Eye (tissue), 1 donor: ENCODE data around the gene PCMT1.
"Not testable (repeated sequence)": the region's sequence is repeated elsewhere in the genome, so short reads cannot be mapped to it uniquely, and the experiment has no call there.

ENCODE experiments used
- DNase-seq: peaks from one replicate; pipeline ENCODE4 v3.0.0-alpha.2; 2015

The PCMT1 gene

DNA sequence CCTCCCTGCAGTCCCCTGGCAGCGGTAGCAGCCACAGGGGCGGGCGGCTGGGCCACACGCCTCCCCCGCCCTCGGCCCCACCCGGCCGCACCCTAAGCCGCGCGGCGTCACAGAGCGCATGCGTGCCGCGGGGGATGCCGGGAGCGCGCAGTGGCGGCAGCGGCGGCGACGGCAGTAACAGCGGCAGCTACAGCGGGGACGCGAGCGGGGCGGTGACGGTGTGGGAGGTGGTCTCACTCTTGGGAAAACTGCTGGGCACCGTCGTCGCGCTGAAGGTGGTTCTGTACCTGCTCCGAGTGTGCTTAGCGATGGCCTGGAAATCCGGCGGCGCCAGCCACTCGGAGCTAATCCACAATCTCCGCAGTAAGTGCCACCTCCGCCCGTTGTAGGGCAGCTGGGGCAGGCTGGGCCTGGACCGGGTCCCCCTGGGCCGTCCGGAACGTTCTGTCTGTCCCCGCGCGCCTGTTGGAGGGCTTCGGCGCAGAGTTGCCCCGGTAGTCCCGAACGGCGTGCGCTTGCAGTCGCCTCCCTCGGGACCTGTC lies at the start of gene PCMT1:
PCMT1 (plus strand) TSS at position 148 of the 542 bp plus-strand sequence; CDS start at position 309, 161 bp downstream.
- DNase-seq = peak; percentile 97

DNA sequence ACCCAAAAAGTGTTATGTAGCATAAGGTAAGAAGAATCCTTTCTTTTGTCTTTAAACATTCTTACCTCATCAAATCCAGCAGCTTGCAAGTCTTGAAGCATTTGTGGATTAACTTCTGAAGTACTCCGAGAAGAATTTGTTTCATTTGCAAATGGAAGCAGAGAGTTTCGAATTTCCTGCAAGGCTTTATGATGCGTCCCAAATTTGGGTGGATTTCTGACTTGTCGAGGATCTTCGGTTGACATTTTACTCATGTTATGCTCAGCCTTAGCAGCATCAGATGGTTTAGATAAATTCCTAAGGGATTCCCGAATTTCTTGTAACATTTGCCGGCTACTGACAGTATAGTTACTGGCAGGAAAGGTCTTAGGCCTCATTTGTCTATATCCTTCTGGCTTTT lies 47.8 kb upstream of the PCMT1 start:
- DNase-seq = no peak

DNA sequence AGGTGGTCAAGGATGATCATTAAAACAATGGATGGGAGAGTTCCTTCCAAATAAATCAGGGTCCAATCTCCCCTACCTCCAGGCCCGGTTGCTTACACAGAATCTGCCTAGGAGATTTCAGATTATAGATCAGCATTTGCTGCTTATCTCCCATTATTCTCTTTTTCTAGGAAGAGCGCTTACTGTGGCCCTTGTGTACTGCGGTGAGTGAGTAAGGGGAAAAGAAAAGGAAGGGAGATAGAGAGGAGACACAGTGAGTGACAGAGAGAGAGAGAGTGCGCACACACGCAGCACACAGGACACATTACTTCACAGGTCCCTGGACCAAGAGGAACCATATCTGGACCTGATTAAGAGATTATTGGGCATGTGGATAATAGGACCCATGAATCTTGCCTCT lies 37.8 kb upstream of the PCMT1 start:
- DNase-seq = no peak

DNA sequence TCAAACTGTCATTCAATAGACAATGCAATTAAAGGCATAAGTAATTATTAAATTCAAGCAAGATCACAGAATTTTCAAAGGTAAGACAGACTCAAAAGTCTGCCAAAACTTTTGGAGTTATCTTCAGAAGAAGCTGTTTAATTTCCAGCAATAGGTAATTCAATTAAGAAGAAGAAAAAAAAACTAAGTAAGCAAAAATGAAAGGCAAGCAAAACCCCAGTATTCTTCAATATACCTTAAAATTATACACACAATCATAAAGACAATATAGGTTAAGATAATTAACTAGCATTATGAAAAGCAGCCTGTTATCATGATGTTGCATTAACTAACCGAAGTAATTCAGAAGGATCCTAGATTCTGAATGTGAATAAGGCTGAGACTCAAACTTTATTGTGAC lies 35.1 kb upstream of the PCMT1 start:
- DNase-seq = no peak

DNA sequence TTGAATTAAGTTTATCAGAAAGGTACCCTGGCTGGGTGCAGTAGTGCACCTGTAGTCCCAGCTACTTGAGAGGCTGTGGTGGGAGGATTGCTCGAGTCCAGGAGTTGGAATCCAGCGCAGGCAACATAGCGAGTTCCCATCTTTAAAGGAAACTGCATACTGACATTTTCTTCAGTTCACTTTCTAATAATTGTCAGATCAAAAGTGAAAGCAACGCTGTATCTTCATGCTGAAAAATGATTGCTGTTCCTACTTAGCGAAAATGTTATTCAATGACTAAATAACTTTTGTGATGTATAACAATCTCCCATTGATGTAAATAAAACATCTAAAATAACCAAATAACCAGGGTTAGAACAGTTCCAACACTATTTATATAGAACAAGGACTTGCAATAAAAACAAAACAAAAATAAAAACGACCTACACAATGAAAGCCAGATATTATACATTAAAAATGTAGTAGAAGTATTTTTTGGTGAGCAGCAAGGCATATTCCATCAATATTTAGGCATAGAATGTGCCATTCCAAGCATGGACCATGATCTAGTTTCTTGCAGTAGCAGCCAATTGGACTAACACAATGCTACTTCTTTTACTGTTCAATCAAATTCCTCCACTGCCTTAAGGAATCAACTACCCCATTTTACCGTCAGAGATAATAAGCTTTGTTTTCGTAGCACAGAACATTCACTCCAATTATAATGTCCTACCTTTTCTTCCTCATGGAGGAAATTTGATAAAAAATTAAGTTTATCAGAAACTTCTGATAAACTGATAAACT lies 33.2 kb upstream of the PCMT1 start:
- no peak for DNase-seq

DNA sequence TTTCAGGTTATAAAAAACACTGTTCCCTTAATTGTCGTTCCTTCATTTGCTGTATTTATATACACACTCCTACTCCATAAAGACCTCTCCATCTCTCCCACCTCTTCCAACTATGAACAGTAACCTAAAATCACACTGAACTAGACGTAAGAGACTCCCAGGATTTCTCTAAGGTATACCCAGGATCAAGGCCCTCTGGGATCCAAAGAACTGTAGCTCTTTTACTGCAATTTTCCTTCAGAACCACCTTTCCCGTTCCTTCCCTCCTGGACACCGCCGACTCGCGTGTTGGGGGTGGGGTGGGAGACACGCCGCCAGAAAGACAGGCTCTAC lies 32.3 kb upstream of the PCMT1 start:
- no peak for DNase-seq

DNA sequence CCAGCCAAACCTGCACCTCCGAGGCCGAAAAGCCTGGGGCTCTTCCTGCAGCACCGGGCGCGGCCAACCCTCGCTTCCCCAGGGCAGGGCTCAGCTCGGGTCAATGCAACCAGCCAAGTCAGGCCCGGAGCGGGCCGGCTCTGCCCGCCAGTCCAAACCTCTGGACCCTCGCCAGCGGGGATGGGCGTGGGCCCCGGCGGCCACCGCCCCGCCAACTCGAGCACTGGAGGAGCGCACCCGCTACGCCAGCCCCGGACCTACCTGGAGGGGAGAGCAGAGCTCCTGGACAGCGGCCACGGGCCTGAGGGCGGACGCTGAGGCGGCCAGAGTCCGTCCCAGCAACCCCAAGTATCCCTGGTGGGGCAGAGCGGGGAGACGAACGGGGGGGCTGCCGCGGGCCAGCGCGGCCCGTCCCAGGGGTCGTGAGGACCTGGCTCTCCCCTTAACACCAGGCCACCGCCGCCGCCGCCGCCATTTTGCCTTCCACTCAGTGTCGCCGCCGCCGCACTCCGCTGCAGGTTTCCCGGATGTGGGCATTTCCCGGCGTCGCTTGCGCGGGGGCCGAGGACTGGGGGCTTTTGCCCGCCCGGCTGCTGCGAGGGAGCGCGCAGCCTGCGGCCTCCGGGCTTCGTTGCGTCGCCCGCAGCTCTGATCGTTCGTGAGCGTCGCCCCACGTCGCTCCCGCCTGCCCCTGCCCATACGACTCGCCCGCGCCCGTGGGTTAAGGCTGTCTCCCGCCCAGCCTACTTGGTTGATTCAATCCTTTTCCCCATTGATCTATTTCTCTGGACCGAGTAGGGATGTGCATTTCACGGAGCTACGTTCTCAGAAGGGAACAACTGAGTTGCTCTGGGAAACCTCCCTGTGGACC lies 31.7 kb upstream of the PCMT1 start, which contains the start of gene LATS1:
LATS1 (minus strand) TSS at position 514 of the 871 bp plus-strand sequence. CDS start 15,975 bp downstream, outside the sequence.
- DNase-seq = peak; percentile 95

DNA sequence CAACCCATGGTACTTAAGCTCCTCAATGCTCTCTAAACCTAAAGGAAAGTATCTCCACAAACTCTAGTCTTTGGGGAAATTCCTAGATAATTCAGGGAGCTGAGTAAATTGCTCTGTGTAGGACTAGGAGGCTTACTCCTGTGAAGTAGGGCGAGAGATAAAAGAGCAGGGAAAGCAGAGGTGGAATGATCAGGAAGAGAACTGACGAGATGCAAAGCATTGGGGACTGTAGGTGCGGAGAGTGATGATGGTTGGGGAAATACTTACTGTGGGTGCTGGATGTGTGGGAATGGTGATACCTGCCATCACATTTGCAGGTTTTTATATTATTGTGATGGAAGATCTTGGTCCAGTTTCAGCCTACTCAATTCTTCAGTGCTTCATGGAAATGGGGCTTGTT lies 30.0 kb upstream of the PCMT1 start:
- DNase-seq = no peak

DNA sequence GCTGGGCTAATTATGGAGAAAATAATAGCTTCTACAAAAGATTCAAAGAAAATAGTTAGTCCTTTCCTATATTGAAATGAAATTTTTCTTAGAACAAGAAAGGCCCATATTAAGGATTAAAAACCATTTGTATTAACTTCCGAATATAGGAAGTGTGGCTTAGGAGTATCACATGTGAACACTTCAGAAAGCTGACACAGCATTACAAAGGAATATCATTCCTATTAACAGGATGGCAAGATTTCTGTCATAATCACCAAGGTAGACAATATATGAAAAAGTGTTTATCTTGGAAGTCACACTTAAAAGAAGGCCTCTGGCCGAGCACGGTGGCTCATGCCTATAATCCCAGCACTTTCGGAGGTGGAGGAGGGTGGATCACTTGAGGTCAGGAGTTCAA lies 26.3 kb upstream of the PCMT1 start:
- DNase-seq = no peak

DNA sequence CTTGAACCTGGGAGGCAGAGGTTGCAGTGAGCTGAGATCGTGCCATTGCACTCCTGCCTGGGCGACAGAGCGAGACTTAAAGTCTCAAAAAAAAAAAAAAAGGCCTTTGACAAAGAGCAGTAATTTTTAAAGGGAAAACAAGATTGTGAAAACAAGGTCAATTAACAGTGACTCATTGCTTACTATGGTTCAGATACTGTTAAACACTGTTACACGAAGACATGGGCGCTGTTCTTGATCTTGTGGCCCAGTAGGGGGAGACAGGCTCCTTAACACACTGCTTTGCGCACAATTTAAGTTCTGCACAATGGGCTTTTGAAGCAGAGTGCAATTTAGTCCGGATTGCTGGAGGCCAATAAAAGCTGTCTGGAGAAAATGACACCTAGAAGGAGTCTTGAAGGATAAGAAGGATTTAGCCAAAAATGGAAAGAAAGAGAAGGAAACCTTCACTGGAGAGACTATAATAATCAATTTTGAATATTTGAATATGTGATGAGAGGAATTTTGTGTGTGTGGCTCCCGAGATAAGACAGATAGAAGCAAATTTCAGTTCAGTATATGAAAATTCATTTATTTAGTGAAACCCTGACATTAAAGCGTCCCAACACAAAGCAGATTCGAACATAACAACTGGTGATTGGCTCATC lies 25.6 kb upstream of the PCMT1 start:
- DNase-seq = peak; percentile 50

DNA sequence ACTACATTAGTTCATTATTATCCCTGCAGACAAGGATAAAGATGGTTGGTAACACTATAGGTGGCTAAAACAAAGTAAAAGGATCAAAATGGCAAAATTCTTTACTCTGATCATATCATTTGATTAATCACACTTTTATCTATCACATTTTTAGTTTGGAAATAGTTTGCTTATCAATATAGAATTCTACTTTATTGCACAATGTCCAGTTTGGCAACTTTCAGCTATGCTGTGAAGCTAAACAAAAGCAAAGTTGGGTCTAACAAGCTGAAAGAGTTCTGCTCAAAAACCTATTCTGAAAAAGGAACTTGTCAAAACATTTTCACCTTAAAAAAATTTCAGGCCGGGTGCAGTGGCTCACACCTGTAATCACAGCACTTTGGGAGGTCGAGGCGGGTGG lies 23.8 kb upstream of the PCMT1 start:
- DNase-seq = no peak

DNA sequence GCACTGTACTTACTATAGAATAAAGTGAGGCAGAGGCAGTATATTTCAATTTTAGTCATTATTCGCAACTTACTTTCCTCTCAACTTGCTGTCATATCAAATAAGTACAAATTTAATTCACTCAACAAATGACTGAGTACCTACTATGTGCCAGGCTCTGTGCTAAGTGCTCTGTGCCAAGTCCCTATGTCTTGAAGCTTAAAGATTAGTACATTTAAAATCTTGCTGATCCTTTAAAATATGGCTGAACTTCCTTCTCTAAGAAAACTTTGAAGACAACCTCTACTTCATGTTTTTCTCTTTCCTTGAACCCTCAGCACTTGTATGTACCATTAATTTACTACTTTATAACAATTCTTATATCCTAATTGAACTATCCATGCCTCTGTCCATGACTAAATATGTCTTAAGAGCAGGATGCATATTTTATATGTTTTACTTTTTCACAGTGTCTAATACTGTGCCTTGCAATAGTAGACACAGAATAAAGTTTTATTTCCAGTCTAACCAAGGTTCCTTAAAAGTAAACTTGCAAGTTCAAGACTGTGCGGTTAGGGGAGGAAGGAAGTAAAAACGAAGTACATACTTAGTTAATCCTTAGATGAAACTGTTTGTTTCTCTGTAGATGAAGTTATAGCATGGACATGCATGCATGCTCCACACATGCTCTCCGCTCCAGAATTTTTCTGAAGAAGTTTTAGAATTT lies 21.6 kb upstream of the PCMT1 start:
- no peak for DNase-seq

DNA sequence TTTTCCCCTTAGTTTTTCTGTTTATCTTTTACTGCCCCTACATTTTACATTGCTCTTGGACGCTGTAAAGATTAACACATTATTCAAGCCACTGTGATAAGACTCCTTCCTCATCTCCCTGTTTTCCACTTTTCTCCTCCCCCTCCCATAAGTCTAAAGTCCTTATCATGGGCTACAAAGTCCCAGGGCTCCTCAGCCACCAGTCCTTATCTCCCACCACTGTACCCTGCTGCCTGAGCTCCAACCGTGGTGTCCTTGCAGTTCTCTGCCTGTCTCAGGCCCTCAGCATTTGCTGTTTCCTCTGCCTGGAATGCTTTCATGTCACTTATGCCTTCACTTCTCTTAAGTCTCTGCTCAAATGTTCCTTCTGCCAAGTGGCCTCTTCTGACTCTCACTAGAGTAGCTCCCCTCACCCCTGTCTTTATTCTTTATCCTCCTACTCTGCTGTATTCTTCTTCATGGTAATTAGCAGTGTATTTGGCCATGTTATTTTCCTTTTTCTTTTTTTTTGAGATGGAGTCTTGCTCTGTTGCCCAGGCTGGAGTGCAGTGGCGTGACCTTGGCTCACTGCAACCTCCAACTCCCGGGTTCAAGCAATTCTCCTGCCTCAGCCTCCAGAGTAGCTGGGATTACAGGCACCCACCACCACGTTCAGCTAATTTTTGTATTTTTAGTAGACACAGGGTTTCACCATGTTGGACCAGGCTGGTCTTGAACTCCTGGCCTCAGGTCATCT lies 20.9 kb upstream of the PCMT1 start:
- DNase-seq = no peak

DNA sequence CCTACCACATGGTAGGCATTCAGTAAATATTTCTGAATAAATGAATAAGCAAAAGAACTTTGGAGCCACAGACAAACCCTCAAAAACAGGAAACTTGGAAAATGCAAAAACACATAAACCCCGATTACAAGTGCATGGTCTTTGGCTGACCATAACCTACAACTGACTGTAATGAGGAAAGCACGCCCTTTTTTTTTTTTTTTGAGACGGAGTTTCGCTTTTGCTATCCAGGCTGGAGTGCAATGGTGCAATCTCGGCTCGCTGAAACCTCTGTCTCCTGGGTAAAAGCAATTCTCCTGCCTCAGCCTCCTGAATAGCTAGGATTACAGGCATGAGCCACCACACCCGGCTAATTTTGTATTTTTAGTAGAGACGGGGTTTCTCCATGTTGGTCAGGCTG lies 19.7 kb upstream of the PCMT1 start:
- DNase-seq = no peak

DNA sequence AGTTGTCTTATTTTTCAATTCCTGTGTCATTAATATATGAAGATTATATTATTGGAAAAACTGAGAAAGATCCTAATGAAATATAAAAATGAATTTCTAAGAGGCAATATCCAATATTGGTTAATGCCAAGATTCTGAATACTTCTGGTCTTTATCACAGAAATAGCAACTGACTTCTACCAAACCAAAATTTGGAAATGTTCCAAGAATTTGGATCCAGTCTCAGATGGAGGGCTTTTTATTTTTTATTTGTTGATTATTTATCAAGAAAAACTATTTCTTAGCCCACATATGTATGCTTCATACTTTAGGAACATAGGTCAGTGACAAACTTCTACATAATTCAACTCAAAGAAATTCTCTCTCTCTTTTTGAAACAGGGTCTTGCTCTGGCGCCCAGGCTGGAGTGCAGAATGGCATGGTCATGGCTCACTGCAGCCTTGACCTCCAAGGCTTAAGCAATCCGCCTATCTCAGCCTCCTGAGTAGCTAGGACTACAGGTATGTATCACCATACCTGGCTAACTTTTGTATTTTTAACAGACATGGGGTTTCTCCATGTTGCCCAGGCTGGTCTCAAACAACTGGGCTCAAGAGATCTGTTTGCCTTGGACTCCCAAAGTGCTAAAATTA lies 16.3 kb upstream of the PCMT1 start:
- DNase-seq = no peak

DNA sequence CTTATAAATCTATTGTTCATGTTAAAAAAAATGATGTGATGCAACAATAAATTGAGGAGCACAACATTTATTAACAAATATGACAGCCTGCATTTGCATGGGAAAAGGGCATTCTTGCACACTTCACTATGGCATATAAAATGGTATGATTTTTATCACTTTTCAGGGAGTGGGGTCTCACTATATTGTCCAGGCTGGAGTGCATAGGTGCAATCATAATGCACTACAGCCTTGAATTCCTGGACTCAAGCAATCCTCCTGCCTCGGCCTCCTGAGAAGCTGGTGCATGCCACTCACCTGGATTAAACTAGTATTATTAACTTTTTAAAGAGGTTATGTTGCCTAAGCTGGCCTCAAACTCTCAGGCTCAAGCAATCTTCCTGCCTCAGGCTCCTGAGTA lies 14.6 kb upstream of the PCMT1 start:
- no peak for DNase-seq

DNA sequence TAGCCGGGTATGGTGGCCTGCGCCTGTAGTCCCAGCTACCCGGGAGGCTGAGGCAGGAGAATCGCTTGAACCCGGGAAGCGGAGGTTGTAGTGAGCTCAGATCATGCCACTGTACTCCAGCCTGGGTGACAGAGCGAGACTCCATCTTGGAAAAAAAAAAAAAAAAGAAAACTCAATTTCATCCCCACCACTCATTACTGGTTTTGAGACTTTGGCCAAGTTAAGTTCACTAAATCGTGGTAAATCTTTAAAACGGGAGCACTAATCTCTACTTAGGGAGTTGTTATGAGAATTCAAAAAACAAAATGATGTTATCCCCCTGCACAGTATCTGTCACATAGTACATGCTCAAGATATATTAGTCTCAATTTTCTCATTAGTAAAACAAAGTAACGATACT lies 4.3 kb upstream of the PCMT1 start:
- not testable (repeated sequence) for DNase-seq

DNA sequence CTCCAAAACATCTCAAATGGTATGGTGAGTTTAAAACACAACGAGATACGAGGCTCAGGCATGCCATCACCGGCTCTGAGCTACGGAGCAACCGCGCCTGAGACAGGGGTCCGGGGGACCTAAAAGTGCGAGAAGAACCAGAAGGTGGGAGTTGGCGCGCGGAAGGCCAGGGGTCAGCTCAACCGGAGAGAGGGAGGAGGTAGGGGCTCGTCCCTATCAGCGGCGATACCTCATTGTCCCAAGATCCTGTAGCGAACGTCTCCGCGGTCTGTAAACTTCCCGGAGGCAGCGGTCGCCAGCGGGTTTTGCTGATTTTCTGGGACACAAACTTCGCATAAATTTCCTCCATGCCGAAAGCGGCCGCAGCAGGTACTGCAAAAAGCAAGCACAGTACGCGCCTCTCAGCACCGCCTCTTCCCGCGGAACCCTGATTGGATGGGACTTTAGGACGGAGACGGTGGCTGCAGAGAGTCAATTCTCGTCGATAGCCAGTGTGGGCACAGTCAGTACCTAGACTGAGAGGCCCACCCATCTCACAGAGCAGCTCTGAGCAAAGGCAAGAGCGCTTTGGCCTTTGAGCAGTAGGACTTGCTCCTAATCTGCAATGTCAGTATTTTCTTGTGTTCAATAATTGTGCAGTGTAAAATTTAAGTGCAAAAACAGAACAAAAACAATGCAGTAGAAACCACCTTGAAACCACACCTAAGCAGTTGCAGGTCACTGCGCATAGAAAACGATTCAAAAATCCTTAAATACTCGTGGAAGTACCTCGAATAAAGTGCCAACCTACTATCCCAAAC lies 3.2 kb upstream of the PCMT1 start, which contains the start of gene NUP43:
NUP43 (minus strand) TSS at position 383 of the 800 bp plus-strand sequence; CDS start at position 349, 34 bp downstream.
- DNase-seq = peak; percentile 98

DNA sequence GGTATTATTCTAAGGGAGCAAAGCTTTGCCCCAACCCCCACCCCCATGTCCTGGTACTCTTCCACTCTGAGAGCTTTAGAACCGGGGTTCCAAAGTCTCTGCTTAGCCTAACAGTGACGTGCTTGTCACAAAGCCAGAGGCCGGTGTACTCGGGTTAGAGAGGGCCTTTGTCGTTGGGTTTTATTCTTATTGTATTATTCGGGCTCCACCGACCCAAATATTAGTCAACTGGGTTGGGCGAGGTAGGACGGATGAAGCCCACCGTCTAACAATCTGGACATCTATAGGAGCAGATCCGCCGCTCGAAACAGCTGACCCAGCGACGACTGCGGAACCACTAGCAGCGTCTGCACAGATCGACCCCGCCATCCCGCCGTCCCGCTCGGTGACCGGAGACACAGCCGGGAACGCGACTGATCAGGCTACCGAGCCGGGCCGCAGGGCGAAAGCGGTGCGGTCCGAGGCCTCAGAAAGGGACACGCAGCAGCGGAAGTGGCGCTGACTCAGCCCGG lies 403 bp upstream of the PCMT1 start:
- not testable (repeated sequence) for DNase-seq

DNA sequence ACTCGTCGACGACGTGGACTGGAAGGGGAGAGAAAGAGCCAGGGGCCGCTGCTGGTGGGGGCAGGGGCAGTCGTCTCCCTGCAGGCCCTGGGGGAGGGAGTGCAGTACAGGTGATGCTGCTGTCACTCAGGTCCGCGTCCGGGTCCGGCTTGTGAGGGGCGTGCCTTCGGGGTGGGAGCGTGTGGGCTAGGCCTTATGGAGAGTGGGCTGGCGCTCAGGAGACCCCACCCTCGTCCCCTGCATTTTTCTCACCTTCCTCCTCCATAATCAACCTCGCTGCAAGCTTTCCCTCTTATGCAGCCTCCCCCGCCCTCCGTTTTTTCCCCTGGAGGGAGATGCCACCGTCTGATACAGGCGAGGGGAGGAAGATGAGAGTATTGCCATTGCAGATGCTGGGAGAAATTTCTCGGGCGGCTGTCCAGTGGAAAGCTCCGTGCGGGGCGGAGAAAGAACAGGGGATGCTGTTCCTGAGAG lies 632 bp downstream of the PCMT1 start:
- DNase-seq = peak; percentile 85
